T-helper 2 cell (primary cell): ENCODE results near the gene BNC2.
A peak's percentile ranks its signal among the peaks of the same experiment; 100 is the strongest.

Source experiments
- DNase-seq, 5 experiments: peaks; one replicate each; pipeline versions ENCODE4 v3.0.0 to v3.0.0-alpha.2; 2012 to 2022

The BNC2 gene

DNA sequence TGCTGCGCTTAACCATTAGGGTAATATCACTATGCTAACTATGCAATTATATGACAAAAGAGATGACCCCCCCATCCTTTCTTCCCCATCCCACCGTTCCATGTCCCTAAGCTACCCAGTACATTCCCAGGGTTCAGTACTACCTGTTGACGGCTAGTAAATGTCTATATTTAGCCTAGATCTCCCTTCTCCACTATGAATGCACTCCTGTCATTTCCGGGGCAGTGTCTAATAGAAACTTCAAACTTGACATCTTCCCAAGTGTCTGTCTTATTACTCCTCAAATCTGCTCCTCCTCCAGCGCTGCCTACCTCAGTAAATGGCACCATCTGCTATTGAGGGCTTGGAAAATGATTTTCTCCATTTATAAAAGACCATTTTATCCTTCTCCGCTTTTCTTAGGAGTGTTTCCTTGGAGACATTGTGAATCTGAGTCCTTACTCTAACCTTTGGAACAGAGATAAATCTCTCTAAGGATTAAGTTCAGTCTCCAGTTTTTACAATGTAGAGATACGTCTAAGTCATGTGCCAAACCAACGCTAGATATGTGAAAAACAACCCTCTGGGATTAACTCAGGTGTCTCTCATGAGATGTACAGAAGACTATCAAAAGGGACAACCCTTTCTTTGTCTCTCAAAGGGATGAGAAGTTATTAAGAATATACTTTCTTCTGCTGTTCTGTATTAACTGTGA lies 114.9 kb downstream of the BNC2 start:
- DNase-seq, result no peak

GRCh38 chr9:16754662-16755061 lies 115.8 kb downstream of the BNC2 start:
- no peak for DNase-seq

DNA sequence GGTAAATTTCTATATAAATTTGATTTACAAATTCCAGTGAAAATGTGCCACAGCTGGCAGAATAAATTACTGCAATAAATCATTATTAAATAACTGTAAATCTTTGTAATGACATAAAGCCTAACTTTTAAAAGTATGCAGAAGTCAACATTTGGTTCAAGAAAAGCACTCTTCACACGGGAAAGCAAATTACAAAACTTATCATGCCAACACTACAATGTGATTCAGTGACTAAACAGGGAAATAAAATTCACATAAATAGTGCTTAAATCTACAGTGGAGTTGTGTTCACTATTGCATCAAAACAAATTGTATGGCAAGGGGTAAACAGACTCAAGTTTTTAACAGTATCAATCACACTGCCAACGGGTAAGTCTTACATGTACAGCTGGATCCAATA lies 117.2 kb downstream of the BNC2 start:
- no peak for DNase-seq

GRCh38 chr9:16752601-16753000 lies 117.9 kb downstream of the BNC2 start:
- DNase-seq, result no peak

DNA sequence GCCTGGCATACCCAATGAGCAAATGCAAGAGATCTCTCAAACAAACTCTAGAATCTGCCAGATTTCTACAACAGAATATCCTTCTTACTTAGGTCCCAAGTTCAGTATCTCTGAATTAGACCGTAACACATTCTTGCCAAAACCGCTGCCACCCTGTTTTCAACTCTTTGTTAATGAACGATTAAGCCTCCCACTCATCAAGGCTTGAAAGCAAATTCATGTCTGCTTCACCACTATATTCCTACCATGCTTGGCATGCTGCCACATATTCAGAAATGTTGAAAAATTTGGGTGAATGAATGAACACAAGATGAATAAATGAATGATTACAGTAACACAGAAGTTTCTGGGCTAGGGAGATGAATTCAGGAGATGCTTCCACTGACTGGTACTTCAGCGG lies 119.9 kb downstream of the BNC2 start:
- DNase-seq, result no peak

- DNase-seq, result no peak
Observed at GRCh38 chr9:16745359-16745758, 125.1 kb downstream of the BNC2 start.

GRCh38 chr9:16744394-16744793 lies 126.1 kb downstream of the BNC2 start:
- no peak for DNase-seq

DNA sequence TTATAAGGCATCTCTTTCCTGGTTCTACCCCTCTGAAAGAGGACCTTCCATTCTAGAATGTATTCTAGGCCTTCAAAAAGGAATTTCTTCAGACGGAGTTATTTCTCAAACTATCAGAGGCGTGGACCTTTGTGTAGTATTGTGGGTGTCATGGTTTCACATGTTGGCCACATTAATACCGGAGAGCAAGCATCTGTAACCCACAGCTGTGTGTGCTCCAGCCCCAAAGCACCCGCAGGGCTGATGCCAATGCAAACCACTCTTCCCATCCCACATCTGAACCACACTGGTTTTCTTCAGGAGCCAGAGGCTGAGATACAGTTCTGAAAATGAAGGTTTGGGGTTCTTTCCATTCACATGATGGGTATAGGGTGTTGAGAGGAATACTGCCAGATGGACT lies 127.1 kb downstream of the BNC2 start:
- no peak for DNase-seq

- DNase-seq, result no peak
Observed at GRCh38 chr9:16735001-16735400, 135.5 kb downstream of the BNC2 start.

GRCh38 chr9:16732546-16732945 lies 137.9 kb downstream of the BNC2 start:
- DNase-seq, result no peak

- no peak for DNase-seq
Observed at GRCh38 chr9:16730162-16730561, 140.3 kb downstream of the BNC2 start.

DNA sequence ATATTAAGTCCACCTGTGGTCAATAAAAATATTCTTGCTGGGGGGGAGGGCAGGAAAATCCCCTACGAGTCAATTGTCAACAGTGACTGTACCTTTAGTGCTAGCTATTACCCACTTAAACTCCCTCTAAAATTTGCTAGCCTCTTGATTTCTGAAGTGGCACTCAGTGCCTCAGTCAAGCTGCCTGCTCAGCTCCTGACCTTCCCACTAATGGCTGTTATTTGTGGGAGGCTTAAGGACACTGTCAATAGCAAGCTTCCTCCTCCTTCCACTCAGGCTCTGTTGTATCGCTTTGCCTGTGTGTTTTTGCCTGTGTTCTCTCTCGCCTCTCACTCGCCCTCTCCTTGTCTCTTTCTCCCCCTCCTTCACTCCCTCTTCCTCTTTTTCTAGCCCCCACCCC lies 140.8 kb downstream of the BNC2 start:
- no peak for DNase-seq

GRCh38 chr9:16728137-16728508 lies 142.3 kb downstream of the BNC2 start:
- DNase-seq, result no peak

- no peak for DNase-seq
Observed at GRCh38 chr9:16727452-16728136, 142.9 kb downstream of the BNC2 start.

GRCh38 chr9:16726718-16727451 lies 143.6 kb downstream of the BNC2 start:
- peak in 1 of 5 experiments; percentile 2 for DNase-seq

DNA sequence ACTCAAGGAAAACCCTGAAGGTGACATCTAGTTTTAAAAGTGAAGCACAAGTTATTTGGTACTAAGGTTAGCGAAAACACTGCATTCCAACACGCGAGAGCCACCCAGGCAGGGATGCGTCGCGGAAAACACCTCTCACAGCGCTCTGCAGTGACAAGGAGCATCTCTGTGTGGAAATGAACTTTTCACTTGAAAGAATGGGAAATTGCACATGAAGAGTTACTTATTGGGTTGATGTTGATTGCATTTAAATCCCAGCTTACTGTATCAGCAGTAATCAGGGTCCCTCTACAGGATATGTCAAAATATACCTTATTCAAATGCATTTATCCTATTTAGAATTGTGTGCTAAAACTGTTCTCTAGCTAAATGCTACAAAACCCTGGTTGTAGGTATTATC lies 144.4 kb downstream of the BNC2 start:
- no peak for DNase-seq

DNA sequence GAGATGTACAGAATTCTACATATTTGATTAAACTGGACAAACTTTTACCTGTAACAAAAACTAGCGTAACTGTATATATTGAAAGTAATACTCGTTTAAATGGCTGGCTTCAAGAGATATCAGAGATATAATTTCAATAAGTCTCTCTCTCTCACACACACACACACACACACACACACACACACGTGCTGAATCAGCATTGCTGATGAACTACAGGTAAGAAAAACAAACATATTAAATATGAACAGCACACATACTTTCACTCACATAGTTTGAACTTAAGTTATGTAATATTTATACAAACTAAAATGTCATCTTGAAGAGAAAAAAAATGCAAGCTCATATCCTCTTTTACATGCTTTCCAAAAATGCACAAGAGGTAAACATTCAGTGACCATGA lies 145.4 kb downstream of the BNC2 start:
- no peak for DNase-seq

- no peak for DNase-seq
Observed at GRCh38 chr9:16721972-16722371, 148.5 kb downstream of the BNC2 start.

DNA sequence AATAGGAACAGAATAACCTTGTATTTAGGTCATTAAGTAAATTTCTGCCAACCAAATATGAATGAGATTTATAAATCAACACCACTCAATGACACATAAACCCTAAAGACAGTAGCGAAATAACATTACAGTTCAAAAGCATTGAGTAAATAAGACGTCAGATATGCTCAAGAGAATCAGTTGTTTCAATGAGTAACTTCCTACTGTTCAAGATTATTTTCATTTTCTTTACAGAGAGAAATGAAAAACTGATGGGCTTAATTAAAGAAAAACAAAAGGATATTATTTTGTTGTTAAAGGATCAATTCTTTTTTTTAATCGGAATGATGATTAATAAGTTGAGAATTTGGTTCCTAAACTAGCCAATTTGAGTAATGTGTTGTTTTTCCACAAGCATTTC lies 150.1 kb downstream of the BNC2 start:
- DNase-seq, result no peak

DNA sequence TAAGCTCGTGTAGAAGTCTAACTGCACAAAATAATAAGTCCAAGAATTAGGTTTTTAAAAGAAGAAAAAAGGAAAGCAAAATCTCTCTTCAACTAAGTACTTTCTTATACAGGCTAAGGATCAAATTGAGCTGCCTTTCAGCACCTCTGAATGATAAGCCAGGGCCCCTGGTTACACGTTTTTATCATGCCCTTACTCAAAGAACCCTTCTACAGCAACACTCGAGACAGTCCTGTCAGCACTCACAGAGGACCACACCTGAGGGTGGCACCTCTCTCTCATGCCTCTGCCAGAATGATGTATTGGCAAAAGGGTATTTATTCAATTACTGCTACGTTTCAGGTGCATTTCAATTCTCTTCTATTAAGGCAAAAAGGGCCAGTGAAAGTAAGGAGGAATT lies 150.5 kb downstream of the BNC2 start:
- DNase-seq, result no peak

GRCh38 chr9:16718952-16719351 lies 151.5 kb downstream of the BNC2 start:
- DNase-seq, result no peak

GRCh38 chr9:16718296-16718695 lies 152.2 kb downstream of the BNC2 start:
- DNase-seq, result no peak

GRCh38 chr9:16716601-16717000 lies 153.9 kb downstream of the BNC2 start:
- no peak for DNase-seq

DNA sequence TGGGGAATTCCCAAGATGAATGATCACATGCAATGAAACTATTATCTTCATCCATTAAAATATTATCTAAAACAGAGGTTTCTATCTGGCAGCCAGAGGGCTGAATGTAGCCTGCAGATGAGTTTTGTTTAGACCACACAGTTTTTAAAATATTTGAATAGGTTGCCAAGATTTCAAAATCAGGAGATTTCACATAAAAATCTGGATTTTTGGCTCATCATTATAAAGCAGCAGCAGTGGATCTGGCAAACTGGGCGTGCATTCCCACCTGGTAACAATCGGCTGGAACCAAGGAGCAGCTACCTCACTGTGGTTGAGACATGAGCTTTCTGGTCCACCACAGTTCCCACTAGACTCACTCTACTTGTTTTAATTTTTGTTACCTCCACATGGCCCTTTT lies 155.1 kb downstream of the BNC2 start:
- no peak for DNase-seq
